ENCODE data around the gene PPP1R1B. TPM values are rescaled to one million over a fixed set of nuclear protein-coding genes. Genes with fewer than 3 reads are reported as not detected.

PPP1R1B gene
- total and polyA plus RNA-seq, 2 experiments from 2014 or later = 3.4 to 5.4 TPM

DNA sequence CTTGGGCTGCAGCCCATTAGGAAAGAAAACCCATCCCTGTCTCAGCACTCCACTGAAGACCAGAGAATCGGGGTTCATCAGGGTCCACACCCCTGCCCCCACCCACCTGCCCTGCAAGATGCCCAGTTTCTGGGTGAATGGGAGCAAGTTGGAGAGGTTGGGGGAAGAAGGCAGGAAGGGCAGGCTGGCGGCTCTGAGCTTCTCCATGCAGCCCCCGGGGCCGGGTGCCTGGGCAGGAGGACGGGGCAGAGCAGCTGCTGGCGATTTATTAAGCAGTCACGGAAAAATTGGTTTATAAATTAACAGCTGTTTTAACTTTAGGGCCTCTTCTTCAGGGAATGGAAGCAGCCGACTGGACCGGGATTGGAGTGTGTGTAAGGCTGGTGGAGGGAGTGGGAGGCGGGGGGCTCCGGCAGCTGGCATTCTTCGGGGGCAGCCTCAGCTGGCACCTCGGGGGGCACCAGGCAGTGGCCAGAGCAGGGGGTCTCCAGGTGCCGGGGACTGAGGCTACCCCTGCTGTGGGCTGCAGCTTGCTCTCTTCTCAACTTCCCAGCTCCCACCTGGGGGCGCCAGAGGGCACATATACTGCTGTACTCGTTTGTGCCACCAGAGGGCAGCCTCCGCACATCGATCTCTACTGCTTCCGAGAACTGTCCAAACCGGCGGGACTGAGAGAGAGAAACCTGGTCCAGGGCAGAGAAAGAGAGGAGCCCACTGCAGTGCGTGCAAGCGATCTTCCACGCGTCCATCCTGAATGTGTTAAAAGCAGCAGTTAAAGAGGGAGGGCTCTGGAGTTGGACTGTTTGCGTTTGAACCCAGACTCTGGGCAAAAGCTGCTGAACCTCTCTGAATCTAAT lies 5.0 kb upstream of the PPP1R1B start:
- Histone ChIP-seq H3K79me2 (replicated peaks; ENCODE audit: insufficient read depth) (no peaks in the 10 kb centered on the region), H3K27ac (ENCODE audit: low read depth) (no peak overlapping the region), H3F3A (replicated peaks; ENCODE audit: low read depth) (0 out of 2 replicates have a peak, but pooled peaks cover 4% of the 10 kb centered on the region), H2AFZ (peak overlapping the region; percentile 44; the same call in 1 of the 2 replicates), H3K9me2 (ENCODE audit: insufficient read depth) (no peaks in the 10 kb centered on the region), H4K20me1 (replicated peaks; ENCODE audit: insufficient read depth) (no peaks in the 10 kb centered on the region), H3K36me3 (ENCODE audit: insufficient read depth) (no peaks in the 10 kb centered on the region), H3K4me2 (no peak overlapping the region; the same call in 1 of the 2 replicates), H3K27me3 (ENCODE audit: insufficient read depth) (peaks cover 93% of the 10 kb centered on the region), H3K4me1 (ENCODE audit: insufficient read depth) (peaks cover 15% of the 10 kb centered on the region; the same call in 1 of the 2 replicates), H3K4me3 (peak overlapping the region; percentile 36; the same call in 1 of the 2 replicates)
- DNase-seq (ENCODE audit: low spot score) (peak; percentile 84), ATAC-seq (peak; percentile 37)
- Mint-ChIP-seq H3K9me3 (no peaks in the 10 kb centered on the region), H3K36me3 (ENCODE audit: low read depth) (no peaks in the 10 kb centered on the region), H3K27ac (no peak overlapping the region), H3K4me1 (peaks cover 36% of the 10 kb centered on the region), H3K4me3 (no peak overlapping the region), H3K27me3 (ENCODE audit: insufficient read depth, low read depth, poor library complexity) (peaks cover 76% of the 10 kb centered on the region)
- TF ChIP-seq EZH2phosphoT487 (IDR thresholded peaks at IDR 0.05; ENCODE audit: unreplicated experiment) (no peak), REST (IDR thresholded peaks at IDR 0.05; ENCODE audit: unreplicated experiment) (peak; percentile 65), CTCF (conservative IDR thresholded peaks at IDR 0.05; ENCODE audit: low read depth in 2 of 2) (peak; percentile 100), EZH2 (IDR thresholded peaks at IDR 0.05; ENCODE audit: low read depth, unreplicated experiment) (no peak), POLR2AphosphoS5 (IDR thresholded peaks at IDR 0.05; ENCODE audit: low read depth) (no peak), CREB1 (CRISPR knock-in tag; IDR thresholded peaks at IDR 0.05; ENCODE audit: low read depth) (no peak)

DNA sequence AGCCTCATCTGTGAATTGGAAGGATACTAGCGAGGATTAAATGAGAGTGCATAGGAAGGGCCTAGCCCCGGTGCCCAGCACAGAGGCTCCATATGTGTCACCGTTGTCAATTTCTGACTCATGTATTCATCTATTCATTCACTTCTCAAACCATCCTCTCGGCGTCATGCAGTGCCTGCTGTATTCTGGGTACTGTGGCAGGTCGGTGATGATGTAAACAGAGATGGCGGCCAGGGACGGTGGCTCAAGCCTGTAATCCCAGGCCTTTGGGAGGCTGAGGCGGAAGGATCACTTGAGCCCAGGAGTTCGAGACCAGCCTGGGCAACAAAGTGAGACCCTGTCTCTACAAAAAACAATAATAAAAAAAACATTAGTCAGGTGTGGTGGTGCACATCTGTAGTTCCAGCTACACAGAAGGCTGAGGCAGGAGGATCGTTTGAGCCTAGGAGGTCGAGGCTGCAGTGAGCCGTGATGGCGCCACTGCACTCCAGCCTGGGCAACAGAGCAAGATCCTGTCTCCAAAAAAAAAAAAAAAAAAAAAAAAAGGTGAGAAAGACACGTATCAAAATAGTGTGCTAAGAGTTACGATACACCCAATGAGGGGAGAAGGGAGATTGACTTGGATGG lies 4.3 kb upstream of the PPP1R1B start:
- peak; percentile 21 for DNase-seq (ENCODE audit: low spot score)
- Mint-ChIP-seq H3K27ac (no peak overlapping the region), H3K27me3 (ENCODE audit: insufficient read depth, low read depth, poor library complexity) (peaks cover 69% of the 10 kb centered on the region), H3K9me3 (no peaks in the 10 kb centered on the region; the same call in 2 of the 3 replicates), H3K4me3 (no peak overlapping the region), H3K4me1 (peaks cover 36% of the 10 kb centered on the region), H3K36me3 (ENCODE audit: low read depth) (no peaks in the 10 kb centered on the region)
- Histone ChIP-seq H4K20me1 (replicated peaks; ENCODE audit: insufficient read depth) (no peaks in the 10 kb centered on the region), H3K4me2 (no peak overlapping the region; the same call in 1 of the 2 replicates), H3K27me3 (ENCODE audit: insufficient read depth) (peaks cover 93% of the 10 kb centered on the region), H3K4me3 (peak overlapping the region; percentile 36; the same call in 1 of the 2 replicates), H3K79me2 (replicated peaks; ENCODE audit: insufficient read depth) (no peaks in the 10 kb centered on the region), H2AFZ (peak overlapping the region; percentile 44; the same call in 1 of the 2 replicates), H3K36me3 (ENCODE audit: insufficient read depth) (no peaks in the 10 kb centered on the region), H3F3A (replicated peaks; ENCODE audit: low read depth) (0 out of 2 replicates have a peak, but pooled peaks cover 4% of the 10 kb centered on the region), H3K9me2 (ENCODE audit: insufficient read depth) (no peaks in the 10 kb centered on the region), H3K4me1 (ENCODE audit: insufficient read depth) (peaks cover 15% of the 10 kb centered on the region; the same call in 1 of the 2 replicates), H3K27ac (ENCODE audit: low read depth) (no peak overlapping the region)
- ATAC-seq = no peak
- TF ChIP-seq ZNF331 (CRISPR knock-in tag; IDR thresholded peaks at IDR 0.05; ENCODE audit: low read depth) = no peak
- no peak for TF ChIP-seq JUNB (IDR thresholded peaks at IDR 0.05; ENCODE audit: unreplicated experiment)
- no peak for TF ChIP-seq NANOG (IDR thresholded peaks at IDR 0.05; ENCODE audit: borderline replicate concordance)
- TF ChIP-seq REST (IDR thresholded peaks at IDR 0.05; ENCODE audit: unreplicated experiment) = no peak
- no peak for TF ChIP-seq POLR2AphosphoS5 (IDR thresholded peaks at IDR 0.05; ENCODE audit: low read depth)
- TF ChIP-seq STAT1 (IDR thresholded peaks at IDR 0.05; ENCODE audit: unreplicated experiment) = no peak
- no peak for TF ChIP-seq EZH2 (IDR thresholded peaks at IDR 0.05; ENCODE audit: low read depth, unreplicated experiment)

Data from GM23338 (cell line).